Osteoblast (primary cell): ENCODE data around the gene PRELID2. TPM values are rescaled to one million over a fixed set of nuclear protein-coding genes. Genes with fewer than 3 reads are reported as not detected.
"Not testable (repeated sequence)": the region's sequence is repeated elsewhere in the genome, so short reads cannot be mapped to it uniquely, and the experiment has no call there.

ENCODE experiments used
- DNase-seq: peaks from one replicate; pipeline ENCODE4 v3.0.0; 2011; ENCODE audit warnings: low spot score, mixed read lengths; ENCODE audit not compliant: insufficient read length; ENCODE audit errors: missing footprints
- H2AFZ ChIP-seq: 2 replicates; pipeline ENCODE4 v1.6.0; 2011; ENCODE audit warnings: mild to moderate bottlenecking, low read length
- H3K27ac ChIP-seq: 2 replicates; pipeline ENCODE4 v1.5.1; 2011; ENCODE audit warnings: mild to moderate bottlenecking, low read depth, low read length, moderate library complexity
- H3K27me3 ChIP-seq: 2 replicates; pipeline ENCODE4 v1.6.0; 2012; ENCODE audit warnings: mild to moderate bottlenecking, control low read depth, inconsistent platforms, low read length, moderate library complexity; ENCODE audit not compliant: insufficient read depth
- H3K36me3 ChIP-seq: 2 replicates; pipeline ENCODE4 v1.5.1; 2011; ENCODE audit warnings: mild to moderate bottlenecking, low read length, control low read depth, moderate library complexity; ENCODE audit not compliant: insufficient read depth
- H3K4me1 ChIP-seq: 2 replicates; pipeline ENCODE4 v1.5.1; 2011; ENCODE audit warnings: mild to moderate bottlenecking, low read length, control low read depth, moderate library complexity; ENCODE audit not compliant: insufficient read depth
- H3K4me2 ChIP-seq: 2 replicates; pipeline ENCODE4 v1.6.0; 2011; ENCODE audit warnings: mild to moderate bottlenecking, low read length; ENCODE audit not compliant: insufficient read depth
- H3K4me3 ChIP-seq: fragments of 200-600 bp; sonication (generic); 3 replicates; pipeline ENCODE4 v1.5.1; 2012; ENCODE audit warnings: mild to moderate bottlenecking, low read length, inconsistent platforms; ENCODE audit not compliant: insufficient read depth
- H3K79me2 ChIP-seq: 2 replicates; pipeline ENCODE4 v1.6.0; 2012; ENCODE audit warnings: mild to moderate bottlenecking, low read length, control low read depth, inconsistent platforms; ENCODE audit not compliant: insufficient read depth
- H3K9me3 ChIP-seq: 2 replicates; pipeline ENCODE4 v1.5.1; 2011; ENCODE audit warnings: low read depth, low read length, control low read depth
- H4K20me1 ChIP-seq: 2 replicates; pipeline ENCODE4 v1.6.0; 2012; ENCODE audit warnings: mild to moderate bottlenecking, low read length, control low read depth; ENCODE audit not compliant: insufficient read depth
- total RNA-seq: library from RNA; depleted of rRNA; stranded (reverse); fragments of >200 nt; gene quantifications from 2 replicates; pipeline ENCODE4 v1.2.3, GENCODE V29; 2012
- TF ChIP-seq, protein P1 (sequence below): IDR thresholded peaks from 2 replicates; pipeline ENCODE4 v1.5.1; 2011; ENCODE audit warnings: mild to moderate bottlenecking, low read depth, low read length, moderate library complexity; ENCODE audit errors: extremely low read depth

PRELID2 gene
- total RNA-seq, 1 donor = 19.5 TPM

DNA sequence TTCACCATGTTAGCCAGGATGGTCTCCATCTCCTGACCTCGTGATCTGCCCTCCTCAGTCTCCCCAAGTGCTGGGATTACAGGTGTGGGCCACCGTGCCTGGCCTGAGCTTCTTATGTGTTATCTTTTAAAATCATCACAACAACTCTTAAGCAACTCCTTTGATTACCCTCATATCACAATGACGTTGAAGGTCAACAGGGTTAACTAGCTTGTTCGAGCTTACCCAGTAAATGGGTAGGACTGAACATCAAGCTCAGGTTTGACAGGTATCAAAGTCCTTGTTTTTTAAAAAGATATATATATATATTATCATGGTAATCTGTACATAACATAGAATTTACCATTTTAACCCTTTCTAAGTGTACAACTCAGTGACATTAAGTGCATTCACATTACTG lies 34.6 kb upstream of the PRELID2 start:
- H3K36me3 ChIP-seq = no peaks in the 10 kb centered on the region
- TF ChIP-seq, protein P1, sequence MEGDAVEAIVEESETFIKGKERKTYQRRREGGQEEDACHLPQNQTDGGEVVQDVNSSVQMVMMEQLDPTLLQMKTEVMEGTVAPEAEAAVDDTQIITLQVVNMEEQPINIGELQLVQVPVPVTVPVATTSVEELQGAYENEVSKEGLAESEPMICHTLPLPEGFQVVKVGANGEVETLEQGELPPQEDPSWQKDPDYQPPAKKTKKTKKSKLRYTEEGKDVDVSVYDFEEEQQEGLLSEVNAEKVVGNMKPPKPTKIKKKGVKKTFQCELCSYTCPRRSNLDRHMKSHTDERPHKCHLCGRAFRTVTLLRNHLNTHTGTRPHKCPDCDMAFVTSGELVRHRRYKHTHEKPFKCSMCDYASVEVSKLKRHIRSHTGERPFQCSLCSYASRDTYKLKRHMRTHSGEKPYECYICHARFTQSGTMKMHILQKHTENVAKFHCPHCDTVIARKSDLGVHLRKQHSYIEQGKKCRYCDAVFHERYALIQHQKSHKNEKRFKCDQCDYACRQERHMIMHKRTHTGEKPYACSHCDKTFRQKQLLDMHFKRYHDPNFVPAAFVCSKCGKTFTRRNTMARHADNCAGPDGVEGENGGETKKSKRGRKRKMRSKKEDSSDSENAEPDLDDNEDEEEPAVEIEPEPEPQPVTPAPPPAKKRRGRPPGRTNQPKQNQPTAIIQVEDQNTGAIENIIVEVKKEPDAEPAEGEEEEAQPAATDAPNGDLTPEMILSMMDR = no peak
- no peak overlapping the region for H3K4me3 ChIP-seq
- H3K79me2 ChIP-seq = no peaks in the 10 kb centered on the region
- H3K4me2 ChIP-seq = no peak overlapping the region
- DNase-seq = no peak
- H3K9me3 ChIP-seq = no peaks in the 10 kb centered on the region
- H3K27me3 ChIP-seq = peaks cover 3% of the 10 kb centered on the region
- no peak overlapping the region for H3K27ac ChIP-seq
- no peaks in the 10 kb centered on the region for H3K4me1 ChIP-seq
- no peaks in the 10 kb centered on the region for H4K20me1 ChIP-seq
- no peak overlapping the region for H2AFZ ChIP-seq

DNA sequence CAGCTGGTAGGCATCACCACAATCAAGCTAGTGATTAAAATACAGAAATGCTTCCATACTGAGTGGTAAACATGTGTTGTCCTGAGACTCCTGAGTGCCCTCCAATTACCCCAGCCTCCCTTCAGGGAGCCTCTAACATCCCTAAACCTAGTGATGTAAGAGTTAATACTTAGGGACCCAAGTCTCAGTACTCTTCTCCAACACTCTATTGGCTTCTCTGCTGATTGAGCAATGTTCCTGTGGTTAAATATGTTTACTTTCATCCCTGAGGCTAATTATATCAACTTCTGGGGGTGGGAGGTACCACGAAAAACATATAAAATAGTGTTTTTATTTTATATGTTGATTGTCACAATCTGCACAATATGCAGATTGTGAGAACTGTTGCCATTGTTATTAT lies 32.7 kb upstream of the PRELID2 start:
- Histone ChIP-seq H3K4me1 (no peaks in the 10 kb centered on the region), H3K79me2 (no peaks in the 10 kb centered on the region), H3K4me2 (no peak overlapping the region), H3K9me3 (no peaks in the 10 kb centered on the region), H2AFZ (no peak overlapping the region), H4K20me1 (no peaks in the 10 kb centered on the region), H3K27ac (no peak overlapping the region), H3K36me3 (no peaks in the 10 kb centered on the region), H3K4me3 (no peak overlapping the region), H3K27me3 (peaks cover 3% of the 10 kb centered on the region)
- TF ChIP-seq, protein P1 = no peak
- DNase-seq = no peak

DNA sequence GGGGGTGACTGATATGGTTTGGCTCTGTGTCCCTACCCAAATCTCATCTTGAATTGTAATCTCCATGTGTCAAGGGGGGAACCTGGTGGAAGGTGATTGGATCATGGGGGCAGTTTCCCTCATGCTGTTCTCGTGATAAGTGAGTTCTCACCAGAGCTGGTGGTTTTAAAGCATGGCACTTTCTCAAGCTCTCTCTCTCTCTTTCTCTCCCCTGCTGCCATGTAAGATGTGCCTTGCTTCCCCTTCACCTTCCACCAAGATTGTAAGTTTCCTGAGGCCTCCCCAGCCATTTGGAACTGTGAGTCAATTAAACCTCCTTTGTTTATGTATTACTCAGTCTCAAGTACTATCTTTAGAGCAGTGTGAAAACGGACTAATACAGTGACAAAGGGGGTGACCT lies 29.3 kb upstream of the PRELID2 start:
- H2AFZ ChIP-seq, H3K9me3 ChIP-seq, H3K27me3 ChIP-seq, H3K36me3 ChIP-seq, H3K27ac ChIP-seq, H3K79me2 ChIP-seq, H3K4me1 ChIP-seq, H3K4me2 ChIP-seq, H4K20me1 ChIP-seq, H3K4me3 ChIP-seq, DNase-seq: not testable (repeated sequence)

DNA sequence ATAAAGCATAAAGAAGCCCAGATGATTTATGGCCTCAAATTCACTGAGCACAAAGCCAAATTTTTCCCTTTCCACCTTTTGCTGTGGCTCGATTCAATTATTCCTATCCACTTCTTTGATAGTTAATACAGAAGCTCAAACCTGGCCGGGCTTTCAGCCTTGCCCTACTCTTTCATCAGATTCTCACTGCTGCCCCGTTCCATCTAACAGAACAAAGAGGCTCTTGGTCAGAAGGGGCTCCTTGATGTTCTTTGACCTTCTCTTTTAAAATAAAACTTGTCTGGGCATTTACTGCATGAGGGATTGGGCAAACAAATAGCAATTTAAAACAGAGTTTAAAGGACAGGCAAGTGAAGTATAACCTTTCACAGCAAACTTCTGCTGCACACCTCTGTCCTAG lies 27.9 kb upstream of the PRELID2 start:
- Histone ChIP-seq H4K20me1 (no peaks in the 10 kb centered on the region), H3K4me1 (peaks cover 8% of the 10 kb centered on the region), H3K4me3 (no peak overlapping the region), H3K36me3 (no peaks in the 10 kb centered on the region), H3K27me3 (no peaks in the 10 kb centered on the region), H3K9me3 (no peaks in the 10 kb centered on the region), H3K79me2 (no peaks in the 10 kb centered on the region), H2AFZ (no peak overlapping the region), H3K27ac (no peak overlapping the region), H3K4me2 (no peak overlapping the region)
- no peak for DNase-seq
- TF ChIP-seq, protein P1 = no peak
